ENCODE results near the gene BMP6.

DNA sequence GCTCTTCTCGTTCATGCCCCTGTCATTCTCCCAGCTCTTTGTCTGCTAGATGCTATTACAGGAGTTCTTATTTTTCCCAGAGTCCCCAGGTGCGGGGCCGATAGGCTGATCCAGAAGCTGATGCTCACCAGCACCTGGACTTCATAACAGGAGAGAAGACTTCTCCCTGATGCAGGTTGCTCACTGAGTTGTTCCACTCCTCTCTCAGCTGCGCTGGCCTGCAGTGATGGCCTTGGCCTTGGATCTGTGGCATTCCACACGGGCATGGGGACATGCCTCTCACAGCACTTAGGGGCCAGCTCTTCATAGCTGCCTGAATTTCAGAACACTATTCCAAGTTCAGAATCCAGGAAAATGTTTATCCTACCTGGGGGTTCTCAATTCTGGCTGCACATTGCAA, 191.8 kb downstream of the BMP6 start:
- no peak for TF ChIP-seq CTCF (conservative IDR thresholded peaks at IDR 0.05; ENCODE audit: low read length)
- no peak for TF ChIP-seq EZH2phosphoT487 (IDR thresholded peaks at IDR 0.05; ENCODE audit: borderline replicate concordance, low read depth, low read length)

Data from OCI-LY7 (cell line).